Stomach smooth muscle (tissue), 2 donors: ENCODE results near the gene TM9SF3.
A peak's percentile ranks its signal among the peaks of the same experiment; 100 is the strongest.

ENCODE experiments used
- H3K27ac ChIP-seq: one replicate; pipeline ENCODE4 v1.7.0; 2013; ENCODE audit warnings: mild to moderate bottlenecking, low read length, inconsistent platforms
- H3K27me3 ChIP-seq, 2 donors: one replicate each; pipeline ENCODE4 v1.7.0; 2013; ENCODE audit warnings: low read length in 2 of 2; ENCODE audit not compliant: insufficient read depth in 2 of 2, control insufficient read depth in 1 of 2
- H3K36me3 ChIP-seq, 2 donors: one replicate each; pipeline ENCODE4 v1.7.0; 2013; ENCODE audit warnings: low read length in 2 of 2; ENCODE audit not compliant: control insufficient read depth in 2 of 2, insufficient read depth in 2 of 2
- H3K4me1 ChIP-seq: one replicate; pipeline ENCODE4 v1.7.0; 2013; ENCODE audit warnings: low read length; ENCODE audit not compliant: control insufficient read depth, insufficient read depth
- H3K4me3 ChIP-seq, 2 donors: one replicate each; pipeline ENCODE4 v1.7.0; 2013; ENCODE audit warnings: low read length in 2 of 2
- H3K9ac ChIP-seq, 2 donors: one replicate each; pipeline ENCODE4 v1.7.0; 2013; ENCODE audit warnings: low read length in 2 of 2, mild to moderate bottlenecking in 1 of 2
- H3K9me3 ChIP-seq, 2 donors: one replicate each; pipeline ENCODE4 v1.7.0; 2013; ENCODE audit warnings: low read length in 2 of 2; ENCODE audit not compliant: control insufficient read depth in 2 of 2
- donor health status: healthy.
- donor health status: Pancreatic carcinoma.

TM9SF3 gene

DNA sequence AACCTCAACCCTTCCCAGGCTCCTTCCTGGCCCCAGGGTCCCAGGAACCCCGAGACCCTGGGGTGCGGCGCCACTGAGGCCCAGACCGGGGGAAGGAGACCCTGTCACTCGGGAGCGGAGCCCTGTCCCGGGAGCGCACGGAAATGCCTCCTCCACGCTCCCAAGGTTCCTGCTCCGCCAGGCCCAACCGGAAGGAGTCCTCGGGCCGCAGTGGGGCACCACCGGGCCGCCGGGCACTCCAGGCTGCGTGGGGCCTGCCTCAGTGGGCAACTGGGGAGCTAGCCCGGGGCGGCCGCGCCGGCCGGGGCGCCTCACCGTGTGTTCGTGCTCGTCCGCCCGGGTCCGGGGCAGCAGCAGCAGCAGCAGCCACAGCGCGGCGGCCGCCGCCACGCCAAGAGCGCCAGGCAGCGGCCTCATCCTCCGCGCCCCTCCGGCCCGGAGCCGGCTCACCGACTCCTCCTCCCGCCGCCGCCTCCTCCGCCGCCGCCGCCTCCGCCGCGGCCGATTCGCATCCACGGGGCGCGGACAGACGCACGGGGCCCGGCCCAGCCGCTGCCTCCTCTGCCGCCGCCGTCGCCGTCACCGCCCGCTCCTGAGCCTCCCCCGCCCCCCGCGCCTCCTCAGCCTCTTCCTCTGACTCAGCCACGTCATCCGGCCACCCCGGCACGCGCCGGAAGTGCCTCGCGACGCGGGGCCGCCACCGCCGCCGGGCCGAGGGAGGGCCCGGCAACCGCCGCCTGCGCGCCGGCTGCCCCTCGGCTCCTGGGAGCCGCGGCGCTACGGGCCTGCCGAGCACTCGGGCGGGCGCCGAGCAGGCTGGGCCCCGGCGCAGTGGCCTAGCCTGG is at the start of gene TM9SF3:
Gene TM9SF3 (minus strand): TSS at position 594 of the 845 bp plus-strand sequence. CDS start 177 bp downstream, at position 417.
- H3K27me3 ChIP-seq, result no peaks in the 10 kb centered on the region
- no peaks in the 10 kb centered on the region for H3K36me3 ChIP-seq
- peak within 1 kb of the TSS; percentile 97 to 98 for H3K9ac ChIP-seq
- H3K4me3 ChIP-seq, result peak within 1 kb of the TSS; percentile 88 to 93
- H3K9me3 ChIP-seq, result no peaks in the 10 kb centered on the region
- peaks cover 11% of the 10 kb centered on the region for H3K4me1 ChIP-seq
- H3K27ac ChIP-seq, result peak within 1 kb of the TSS; percentile 97

DNA sequence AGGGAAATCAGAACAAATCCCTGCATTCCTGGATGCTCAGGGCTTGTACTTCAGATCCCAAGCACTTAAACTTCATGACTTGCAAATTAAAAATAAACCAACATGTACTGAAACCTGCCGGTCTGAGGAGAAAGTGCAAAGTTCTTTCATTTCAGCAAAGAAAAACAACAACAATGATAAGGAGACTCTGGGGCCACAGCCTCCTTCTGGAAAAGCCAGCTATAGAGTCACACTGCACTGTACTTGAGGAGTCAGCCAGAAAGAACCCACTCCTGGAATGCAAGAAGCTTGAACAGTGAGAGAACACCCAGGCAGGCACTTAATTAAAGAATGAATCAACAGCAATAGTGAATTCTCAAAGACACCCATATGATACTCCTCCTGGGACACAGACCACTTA is 49.7 kb upstream of the TM9SF3 start:
- Histone ChIP-seq H3K27ac (no peak overlapping the region), H3K27me3 (peaks cover 0 to 2% of the 10 kb centered on the region in 2 donors), H3K9me3 (no peaks in the 10 kb centered on the region), H3K36me3 (no peaks in the 10 kb centered on the region), H3K4me1 (no peaks in the 10 kb centered on the region), H3K4me3 (no peak overlapping the region), H3K9ac (no peak overlapping the region)

GRCh38 chr10:96632974-96633710 is 46.3 kb upstream of the TM9SF3 start:
- no peaks in the 10 kb centered on the region for H3K4me1 ChIP-seq
- H3K4me3 ChIP-seq, result no peak overlapping the region
- no peaks in the 10 kb centered on the region for H3K9me3 ChIP-seq
- H3K27me3 ChIP-seq, result no peaks in the 10 kb centered on the region
- H3K36me3 ChIP-seq, result no peaks in the 10 kb centered on the region
- no peak overlapping the region for H3K9ac ChIP-seq
- H3K27ac ChIP-seq, result no peak overlapping the region

DNA sequence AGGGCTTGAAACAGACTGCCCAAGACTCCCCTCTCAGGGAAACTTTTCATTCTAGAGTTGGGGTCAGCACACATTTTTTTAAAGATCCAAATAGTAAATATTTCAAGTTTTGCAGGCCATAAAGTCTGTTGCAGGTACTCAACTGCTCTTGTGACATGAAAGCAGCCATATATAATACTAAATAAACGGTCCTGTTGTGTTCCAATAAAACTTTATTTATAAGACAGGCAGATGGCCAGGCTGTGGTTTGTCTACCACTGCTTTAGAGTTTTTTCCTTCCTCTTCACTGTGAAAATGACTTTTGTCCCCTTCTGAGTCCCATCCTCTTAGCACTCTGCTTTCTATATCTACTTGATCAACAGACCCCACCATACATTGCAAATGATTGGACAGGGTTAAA is 40.5 kb upstream of the TM9SF3 start:
- no peak overlapping the region for H3K27ac ChIP-seq
- no peaks in the 10 kb centered on the region for H3K36me3 ChIP-seq
- no peaks in the 10 kb centered on the region for H3K4me1 ChIP-seq
- H3K9ac ChIP-seq, result no peak overlapping the region
- no peak overlapping the region for H3K4me3 ChIP-seq
- no peaks in the 10 kb centered on the region for H3K27me3 ChIP-seq
- H3K9me3 ChIP-seq, result no peaks in the 10 kb centered on the region

DNA sequence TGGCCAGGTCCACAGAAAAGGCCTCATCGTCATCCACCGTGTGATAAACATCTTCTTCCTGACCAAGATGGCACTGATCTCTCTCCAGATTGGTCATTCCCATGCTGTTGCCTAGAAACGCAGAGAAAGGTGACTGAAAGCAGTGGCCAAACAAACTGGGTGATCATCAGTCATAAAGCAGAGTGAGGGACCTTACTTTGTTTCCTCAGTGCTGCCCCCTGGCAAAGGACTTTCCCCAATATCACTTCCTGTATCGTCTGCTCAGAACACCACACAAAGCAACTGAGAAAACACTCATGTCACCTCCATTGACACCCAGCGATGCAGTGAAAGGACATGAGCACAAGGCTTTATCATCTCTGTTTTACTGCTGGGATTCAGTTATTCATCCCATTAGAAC is 40.0 kb upstream of the TM9SF3 start:
- H3K36me3 ChIP-seq, result no peaks in the 10 kb centered on the region

GRCh38 chr10:96625173-96625572 is 38.4 kb upstream of the TM9SF3 start:
- Histone ChIP-seq H3K4me3 (no peak overlapping the region), H3K4me1 (no peaks in the 10 kb centered on the region), H3K36me3 (no peaks in the 10 kb centered on the region), H3K9me3 (no peaks in the 10 kb centered on the region), H3K27ac (no peak overlapping the region), H3K9ac (no peak overlapping the region), H3K27me3 (no peaks in the 10 kb centered on the region)

More for the DNA sequence above, 40.0 kb upstream of the TM9SF3 start:
- no peak overlapping the region for H3K9ac ChIP-seq
- no peaks in the 10 kb centered on the region for H3K27me3 ChIP-seq
- no peak overlapping the region for H3K27ac ChIP-seq
- no peak overlapping the region for H3K4me3 ChIP-seq
- no peaks in the 10 kb centered on the region for H3K9me3 ChIP-seq
- no peaks in the 10 kb centered on the region for H3K4me1 ChIP-seq

GRCh38 chr10:96622013-96622787 is 35.4 kb upstream of the TM9SF3 start:
- Histone ChIP-seq H3K36me3 (no peaks in the 10 kb centered on the region), H3K9me3 (no peaks in the 10 kb centered on the region), H3K27ac (no peak overlapping the region), H3K27me3 (no peaks in the 10 kb centered on the region), H3K4me1 (peaks cover 17% of the 10 kb centered on the region), H3K4me3 (no peak overlapping the region), H3K9ac (no peak overlapping the region)

- H3K9ac ChIP-seq, result no peak overlapping the region
- peaks cover 17% of the 10 kb centered on the region for H3K4me1 ChIP-seq
- H3K4me3 ChIP-seq, result no peak overlapping the region
- H3K36me3 ChIP-seq, result no peaks in the 10 kb centered on the region
- no peak overlapping the region for H3K27ac ChIP-seq
- no peaks in the 10 kb centered on the region for H3K9me3 ChIP-seq
- H3K27me3 ChIP-seq, result no peaks in the 10 kb centered on the region
These were observed 33.3 kb upstream of the TM9SF3 start for GRCh38 chr10:96619796-96620773.

GRCh38 chr10:96619120-96619519 is 32.3 kb upstream of the TM9SF3 start:
- no peaks in the 10 kb centered on the region for H3K9me3 ChIP-seq
- H3K4me3 ChIP-seq, result no peak overlapping the region
- H3K36me3 ChIP-seq, result no peaks in the 10 kb centered on the region
- peak overlapping the region; percentile 24 for H3K27ac ChIP-seq
- H3K9ac ChIP-seq, result no peak overlapping the region
- H3K4me1 ChIP-seq, result peaks cover 17% of the 10 kb centered on the region
- no peaks in the 10 kb centered on the region for H3K27me3 ChIP-seq

- H3K9ac ChIP-seq, result no peak overlapping the region
These were observed 31.8 kb upstream of the TM9SF3 start for GRCh38 chr10:96618653-96619052.

More at GRCh38 chr10:96618653-96619052, 31.8 kb upstream of the TM9SF3 start:
- H3K27ac ChIP-seq, result peak overlapping the region; percentile 24
- H3K4me3 ChIP-seq, result no peak overlapping the region
- peaks cover 17% of the 10 kb centered on the region for H3K4me1 ChIP-seq
- no peaks in the 10 kb centered on the region for H3K9me3 ChIP-seq
- no peaks in the 10 kb centered on the region for H3K27me3 ChIP-seq
- no peaks in the 10 kb centered on the region for H3K36me3 ChIP-seq
